Suppressor macrophage treated with lipopolysaccharide for 1 hour (primary cell): ENCODE data around the gene RRBP1.
"Not testable (repeated sequence)": the region's sequence is repeated elsewhere in the genome, so short reads cannot be mapped to it uniquely, and the experiment has no call there.

Source experiments
- DNase-seq, 3 donors: peaks; one replicate each; pipeline ENCODE4 v3.0.0-alpha.2; 2020 to 2022

Gene RRBP1

GRCh38 chr20:17662333-17663039 is 19.6 kb downstream of the RRBP1 start:
- peak; percentile 66 to 72 (median 67) for DNase-seq

- DNase-seq, result no peak
Measured at GRCh38 chr20:17661121-17661744, 20.8 kb downstream of the RRBP1 start.

- DNase-seq, result no peak
Measured at GRCh38 chr20:17660667-17661066, 21.4 kb downstream of the RRBP1 start.

- no peak for DNase-seq
Measured at GRCh38 chr20:17659801-17660200, 22.2 kb downstream of the RRBP1 start.

GRCh38 chr20:17659344-17659743 is 22.7 kb downstream of the RRBP1 start:
- not testable (repeated sequence) for DNase-seq

- DNase-seq, result no peak
Measured at GRCh38 chr20:17658648-17658993, 23.4 kb downstream of the RRBP1 start.

- DNase-seq, result no peak
Measured at GRCh38 chr20:17657898-17658647, 24.0 kb downstream of the RRBP1 start.

- DNase-seq, result no peak
Measured at GRCh38 chr20:17657079-17657825, 24.8 kb downstream of the RRBP1 start.

- no peak for DNase-seq
Measured at GRCh38 chr20:17655865-17656479, 26.1 kb downstream of the RRBP1 start.

GRCh38 chr20:17655286-17655651 is 26.8 kb downstream of the RRBP1 start:
- DNase-seq, result no peak

- DNase-seq, result peak; percentile 40 to 65 (median 49)
Measured at GRCh38 chr20:17654649-17655285, 27.3 kb downstream of the RRBP1 start.

GRCh38 chr20:17653835-17654648 is 28.0 kb downstream of the RRBP1 start:
- DNase-seq, result no peak

GRCh38 chr20:17652411-17652810 is 29.6 kb downstream of the RRBP1 start:
- DNase-seq, result no peak

- DNase-seq, result no peak
Measured at GRCh38 chr20:17651760-17652388, 30.2 kb downstream of the RRBP1 start.

GRCh38 chr20:17651129-17651759 is 30.8 kb downstream of the RRBP1 start:
- DNase-seq, result peak in 1 of 3 donors; percentile 18

- no peak for DNase-seq
Measured at GRCh38 chr20:17650301-17651128, 31.5 kb downstream of the RRBP1 start.

GRCh38 chr20:17648791-17649730 is 33.0 kb downstream of the RRBP1 start:
- DNase-seq, result peak; percentile 18 to 37 (median 26)

GRCh38 chr20:17648315-17648646 is 33.8 kb downstream of the RRBP1 start:
- peak in 2 of 3 donors; percentile 18 to 44 for DNase-seq
